Right lobe of liver (tissue), 4 donors: ENCODE measurements around the gene SPDYC.

Source experiments
- POLR2A ChIP-seq: fragments of 450-650 bp; IDR thresholded peaks from one replicate; pipeline ENCODE4 v1.6.1; 2017; ENCODE audit warnings: antibody characterized with exemption, mild to moderate bottlenecking
- TF ChIP-seq, protein P1 (sequence below), 4 donors: fragments of 200-600 bp in 3 of 4; fragments of 450-650 bp in 1 of 4; IDR thresholded peaks; one replicate each; pipeline versions ENCODE4 v1.5.1 to v1.8.0; 2016 to 2022; ENCODE audit warnings: antibody characterized with exemption in 4 of 4, mild to moderate bottlenecking in 2 of 4
- donor health status: DM: no; HTN: no; CAD: no.
- donor health status: DM: no; HTN: no; CAD: no.
- donor health status: DM: no; HTN: yes; CAD: no.

DNA sequence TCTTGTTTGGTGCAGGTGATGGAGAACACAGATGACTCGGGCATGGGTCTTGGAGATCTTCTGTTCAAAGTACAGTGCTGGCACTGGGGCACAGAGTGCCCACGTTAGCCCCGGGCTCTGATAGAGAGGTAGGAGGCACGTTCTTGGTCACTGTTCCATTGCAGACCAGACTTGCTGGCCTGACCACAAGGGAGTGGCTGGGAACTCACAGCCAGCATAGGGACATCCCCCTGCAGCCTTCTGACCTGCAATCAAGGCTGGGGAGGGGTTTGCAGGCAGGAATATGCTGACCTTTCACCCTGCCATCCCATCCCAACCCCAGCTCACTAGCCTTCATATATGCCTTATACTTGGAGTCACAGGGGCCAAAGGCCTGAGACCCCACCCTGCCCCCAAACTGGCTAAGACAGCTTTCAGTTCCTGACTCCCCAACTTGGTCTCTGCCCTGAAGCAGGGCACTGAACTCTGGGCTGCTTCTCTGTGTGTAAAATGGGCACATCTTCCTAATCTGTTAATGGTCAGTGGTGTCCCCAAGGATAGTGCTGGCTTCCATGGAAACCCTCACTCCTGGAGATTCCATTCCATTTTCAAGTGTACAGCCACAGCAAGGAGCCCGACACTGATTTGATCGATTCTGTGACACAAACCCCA, 43.3 kb upstream of the SPDYC start:
- TF ChIP-seq, protein P1, sequence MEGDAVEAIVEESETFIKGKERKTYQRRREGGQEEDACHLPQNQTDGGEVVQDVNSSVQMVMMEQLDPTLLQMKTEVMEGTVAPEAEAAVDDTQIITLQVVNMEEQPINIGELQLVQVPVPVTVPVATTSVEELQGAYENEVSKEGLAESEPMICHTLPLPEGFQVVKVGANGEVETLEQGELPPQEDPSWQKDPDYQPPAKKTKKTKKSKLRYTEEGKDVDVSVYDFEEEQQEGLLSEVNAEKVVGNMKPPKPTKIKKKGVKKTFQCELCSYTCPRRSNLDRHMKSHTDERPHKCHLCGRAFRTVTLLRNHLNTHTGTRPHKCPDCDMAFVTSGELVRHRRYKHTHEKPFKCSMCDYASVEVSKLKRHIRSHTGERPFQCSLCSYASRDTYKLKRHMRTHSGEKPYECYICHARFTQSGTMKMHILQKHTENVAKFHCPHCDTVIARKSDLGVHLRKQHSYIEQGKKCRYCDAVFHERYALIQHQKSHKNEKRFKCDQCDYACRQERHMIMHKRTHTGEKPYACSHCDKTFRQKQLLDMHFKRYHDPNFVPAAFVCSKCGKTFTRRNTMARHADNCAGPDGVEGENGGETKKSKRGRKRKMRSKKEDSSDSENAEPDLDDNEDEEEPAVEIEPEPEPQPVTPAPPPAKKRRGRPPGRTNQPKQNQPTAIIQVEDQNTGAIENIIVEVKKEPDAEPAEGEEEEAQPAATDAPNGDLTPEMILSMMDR (IDR thresholded peaks at IDR 0.05) = no peak
- TF ChIP-seq POLR2A = no peak
